Muscle layer of duodenum (tissue), 2 donors: ENCODE results near the gene ICAM3.
A peak's percentile ranks its signal among the peaks of the same experiment; 100 is the strongest.

Experiments used
- H3K27ac ChIP-seq: one replicate; pipeline ENCODE4 v1.7.0; 2013; ENCODE audit warnings: mild to moderate bottlenecking, low read length
- H3K27me3 ChIP-seq: one replicate; pipeline ENCODE4 v1.7.0; 2013; ENCODE audit warnings: low read depth, mild to moderate bottlenecking, control low read depth, low read length
- H3K36me3 ChIP-seq, 2 donors: one replicate each; pipeline ENCODE4 v1.7.0; 2013; ENCODE audit warnings: low read length in 2 of 2, control low read depth in 1 of 2, mild to moderate bottlenecking in 1 of 2; ENCODE audit not compliant: insufficient read depth in 2 of 2, control insufficient read depth in 1 of 2
- H3K4me1 ChIP-seq, 2 donors: one replicate each; pipeline ENCODE4 v1.7.0; 2013; ENCODE audit warnings: low read length in 2 of 2, mild to moderate bottlenecking in 2 of 2, control low read depth in 1 of 2, moderate library complexity in 1 of 2; ENCODE audit not compliant: insufficient read depth in 2 of 2, control insufficient read depth in 1 of 2
- H3K4me3 ChIP-seq, 2 donors: one replicate each; pipeline ENCODE4 v1.7.0; 2013; ENCODE audit warnings: low read length in 2 of 2, low read depth in 1 of 2, mild to moderate bottlenecking in 1 of 2
- H3K9me3 ChIP-seq, 2 donors: one replicate each; pipeline ENCODE4 v1.7.0; 2013; ENCODE audit warnings: low read length in 2 of 2, control low read depth in 1 of 2, mild to moderate bottlenecking in 1 of 2; ENCODE audit not compliant: control insufficient read depth in 1 of 2
- donor health status: healthy.

The ICAM3 gene

DNA sequence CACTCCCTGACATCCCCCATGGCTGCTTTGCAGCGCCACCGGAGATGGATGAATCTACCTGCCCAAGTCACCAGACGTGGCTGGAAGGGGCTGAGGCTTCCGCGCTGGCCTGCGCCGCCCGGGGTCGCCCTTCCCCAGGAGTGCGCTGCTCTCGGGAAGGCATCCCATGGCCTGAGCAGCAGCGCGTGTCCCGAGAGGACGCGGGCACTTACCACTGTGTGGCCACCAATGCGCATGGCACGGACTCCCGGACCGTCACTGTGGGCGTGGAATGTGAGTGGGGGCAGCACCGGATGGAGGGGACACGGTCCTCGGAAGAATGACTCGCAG, 45.1 kb downstream of the ICAM3 start:
- Histone ChIP-seq H3K27me3 (peaks cover 66% of the 10 kb centered on the region), H3K4me3 (no peak overlapping the region), H3K4me1 (peaks cover 5 to 55% of the 10 kb centered on the region in 2 donors), H3K36me3 (no peaks in the 10 kb centered on the region), H3K9me3 (no peaks in the 10 kb centered on the region), H3K27ac (no peak overlapping the region)

DNA sequence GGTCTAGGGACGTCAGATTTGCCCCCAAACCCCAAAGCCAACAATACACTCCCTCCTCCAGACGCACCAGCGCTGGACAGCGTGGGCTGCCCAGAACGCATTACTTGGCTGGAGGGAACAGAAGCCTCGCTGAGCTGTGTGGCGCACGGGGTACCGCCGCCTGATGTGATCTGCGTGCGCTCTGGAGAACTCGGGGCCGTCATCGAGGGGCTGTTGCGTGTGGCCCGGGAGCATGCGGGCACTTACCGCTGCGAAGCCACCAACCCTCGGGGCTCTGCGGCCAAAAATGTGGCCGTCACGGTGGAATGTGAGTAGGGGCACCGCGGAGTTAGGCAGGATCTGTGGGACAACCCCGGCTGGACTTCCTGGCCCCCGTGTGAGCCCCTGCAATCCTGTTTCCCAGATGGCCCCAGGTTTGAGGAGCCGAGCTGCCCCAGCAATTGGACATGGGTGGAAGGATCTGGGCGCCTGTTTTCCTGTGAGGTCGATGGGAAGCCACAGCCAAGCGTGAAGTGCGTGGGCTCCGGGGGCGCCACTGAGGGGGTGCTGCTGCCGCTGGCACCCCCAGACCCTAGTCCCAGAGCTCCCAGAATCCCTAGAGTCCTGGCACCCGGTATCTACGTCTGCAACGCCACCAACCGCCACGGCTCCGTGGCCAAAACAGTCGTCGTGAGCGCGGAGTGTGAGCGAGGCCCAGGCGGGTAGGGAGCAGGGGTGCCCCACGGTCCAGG, 45.6 kb downstream of the ICAM3 start:
- Histone ChIP-seq H3K36me3 (no peaks in the 10 kb centered on the region), H3K9me3 (no peaks in the 10 kb centered on the region), H3K27me3 (peaks cover 71% of the 10 kb centered on the region), H3K4me1 (peaks cover 5 to 60% of the 10 kb centered on the region in 2 donors), H3K27ac (no peak overlapping the region), H3K4me3 (no peak overlapping the region)

DNA sequence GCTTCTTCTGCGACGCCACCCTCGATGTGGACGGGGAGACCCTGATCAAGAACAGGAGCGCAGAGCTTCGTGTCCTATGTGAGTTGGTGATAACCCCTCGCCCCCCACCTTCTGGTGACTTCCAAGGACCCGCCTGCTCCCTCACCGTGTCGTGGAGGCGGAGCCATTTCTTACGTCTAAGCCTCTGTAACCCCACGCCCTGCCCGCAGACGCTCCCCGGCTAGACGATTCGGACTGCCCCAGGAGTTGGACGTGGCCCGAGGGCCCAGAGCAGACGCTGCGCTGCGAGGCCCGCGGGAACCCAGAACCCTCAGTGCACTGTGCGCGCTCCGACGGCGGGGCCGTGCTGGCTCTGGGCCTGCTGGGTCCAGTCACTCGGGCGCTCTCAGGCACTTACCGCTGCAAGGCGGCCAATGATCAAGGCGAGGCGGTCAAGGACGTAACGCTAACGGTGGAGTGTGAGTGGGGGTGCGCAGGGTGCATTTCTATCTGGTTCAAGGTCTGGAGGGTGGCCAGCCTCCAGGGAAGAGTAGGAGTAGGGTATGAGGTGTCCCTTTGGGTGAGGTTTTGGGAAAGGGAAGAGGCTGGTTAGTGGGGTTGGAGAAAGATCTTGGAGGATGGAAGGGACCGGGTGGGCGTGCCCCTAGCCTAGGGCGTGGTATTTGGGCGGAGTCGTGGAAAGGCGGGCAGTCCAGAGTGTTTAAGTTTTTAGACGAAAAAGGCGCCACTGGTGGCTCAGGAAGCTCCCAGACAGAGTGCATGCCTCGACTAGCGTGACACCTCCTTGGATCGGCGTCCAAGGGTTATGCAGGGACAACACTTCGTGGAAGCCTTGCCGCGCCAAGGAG, 46.4 kb downstream of the ICAM3 start:
- Histone ChIP-seq H3K27ac (no peak overlapping the region), H3K27me3 (peaks cover 76% of the 10 kb centered on the region), H3K4me1 (peaks cover 5 to 66% of the 10 kb centered on the region in 2 donors), H3K36me3 (no peaks in the 10 kb centered on the region), H3K4me3 (peak overlapping the region; percentile 21 to 60), H3K9me3 (no peaks in the 10 kb centered on the region)

DNA sequence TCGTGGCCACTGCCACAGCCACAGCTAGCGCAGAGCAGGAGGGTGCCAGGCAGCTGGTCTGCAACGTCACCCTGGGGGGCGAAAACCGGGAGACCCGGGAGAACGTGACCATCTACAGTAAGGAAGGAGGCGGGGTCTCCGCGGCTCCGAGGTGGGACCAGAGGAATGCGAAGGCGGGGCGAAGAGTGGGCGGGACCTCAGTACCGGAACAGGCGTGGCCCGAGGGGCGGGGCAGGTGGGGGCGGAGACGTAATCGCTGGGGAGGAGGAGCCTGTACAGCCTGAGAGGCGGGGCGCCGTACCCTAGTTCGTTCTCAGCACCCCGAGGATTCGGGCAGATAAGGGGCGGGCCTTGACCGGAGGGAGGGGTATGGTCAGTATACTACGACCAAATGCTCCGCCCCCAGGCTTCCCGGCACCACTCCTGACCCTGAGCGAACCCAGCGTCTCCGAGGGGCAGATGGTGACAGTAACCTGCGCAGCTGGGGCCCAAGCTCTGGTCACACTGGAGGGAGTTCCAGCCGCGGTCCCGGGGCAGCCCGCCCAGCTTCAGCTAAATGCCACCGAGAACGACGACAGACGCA, 47.1 kb downstream of the ICAM3 start:
- H3K4me3 ChIP-seq, result peak overlapping the region; percentile 47 to 60
- H3K27me3 ChIP-seq, result peaks cover 83% of the 10 kb centered on the region
- no peak overlapping the region for H3K27ac ChIP-seq
- H3K36me3 ChIP-seq, result no peaks in the 10 kb centered on the region
- H3K9me3 ChIP-seq, result no peaks in the 10 kb centered on the region
- H3K4me1 ChIP-seq, result peaks cover 5 to 73% of the 10 kb centered on the region in 2 donors

DNA sequence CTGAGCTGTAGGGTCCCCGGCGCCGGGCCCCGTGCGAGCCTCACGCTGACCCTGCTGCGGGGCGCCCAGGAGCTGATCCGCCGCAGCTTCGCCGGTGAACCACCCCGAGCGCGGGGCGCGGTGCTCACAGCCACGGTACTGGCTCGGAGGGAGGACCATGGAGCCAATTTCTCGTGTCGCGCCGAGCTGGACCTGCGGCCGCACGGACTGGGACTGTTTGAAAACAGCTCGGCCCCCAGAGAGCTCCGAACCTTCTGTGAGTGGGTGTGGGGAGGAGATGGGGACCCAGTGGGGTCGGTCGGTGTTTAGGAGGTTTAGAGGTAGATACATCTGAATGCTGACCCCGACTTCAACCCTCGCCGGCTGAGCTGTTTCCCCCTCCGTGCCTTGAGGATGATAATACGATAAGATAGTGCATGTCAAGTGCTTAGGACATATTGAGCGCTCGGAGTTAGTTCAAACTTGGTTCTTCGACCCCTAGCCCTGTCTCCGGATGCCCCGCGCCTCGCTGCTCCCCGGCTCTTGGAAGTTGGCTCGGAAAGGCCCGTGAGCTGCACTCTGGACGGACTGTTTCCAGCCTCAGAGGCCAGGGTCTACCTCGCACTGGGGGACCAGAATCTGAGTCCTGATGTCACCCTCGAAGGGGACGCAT, 47.7 kb downstream of the ICAM3 start:
- Histone ChIP-seq H3K36me3 (no peaks in the 10 kb centered on the region), H3K9me3 (no peaks in the 10 kb centered on the region), H3K4me1 (peaks cover 5 to 80% of the 10 kb centered on the region in 2 donors), H3K27me3 (peaks cover 83% of the 10 kb centered on the region), H3K27ac (no peak overlapping the region), H3K4me3 (peak overlapping the region; percentile 47 to 60)

DNA sequence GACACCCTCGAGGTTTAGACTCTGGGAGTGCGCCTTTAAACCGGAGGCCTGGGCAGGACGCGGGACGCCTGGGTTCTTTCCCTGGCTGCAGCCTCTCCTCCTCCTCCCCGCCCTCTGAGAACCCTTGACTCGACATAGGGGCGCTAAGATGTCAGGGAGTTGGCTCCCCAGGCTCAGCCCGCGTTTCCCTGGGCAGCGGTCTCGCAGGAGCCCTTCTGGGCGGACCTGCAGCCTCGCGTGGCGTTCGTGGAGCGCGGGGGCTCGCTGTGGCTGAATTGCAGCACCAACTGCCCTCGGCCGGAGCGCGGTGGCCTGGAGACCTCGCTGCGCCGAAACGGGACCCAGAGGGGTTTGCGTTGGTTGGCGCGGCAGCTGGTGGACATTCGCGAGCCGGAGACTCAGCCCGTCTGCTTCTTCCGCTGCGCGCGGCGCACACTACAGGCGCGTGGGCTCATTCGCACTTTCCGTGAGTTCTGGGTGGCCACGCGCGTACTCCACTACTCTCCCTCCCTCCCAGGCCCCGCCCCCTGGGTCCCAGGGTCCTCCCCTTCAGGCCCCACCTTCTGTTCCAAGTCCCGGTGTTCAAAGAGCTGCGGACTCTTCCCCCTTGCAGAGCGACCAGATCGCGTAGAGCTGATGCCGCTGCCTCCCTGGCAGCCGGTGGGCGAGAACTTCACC, 48.4 kb downstream of the ICAM3 start:
- Histone ChIP-seq H3K4me1 (peaks cover 5 to 83% of the 10 kb centered on the region in 2 donors), H3K27ac (no peak overlapping the region), H3K27me3 (peaks cover 81% of the 10 kb centered on the region), H3K4me3 (peak overlapping the region; percentile 47 to 60), H3K9me3 (no peaks in the 10 kb centered on the region), H3K36me3 (peaks cover 0 to under 1% of the 10 kb centered on the region in 2 donors)

DNA sequence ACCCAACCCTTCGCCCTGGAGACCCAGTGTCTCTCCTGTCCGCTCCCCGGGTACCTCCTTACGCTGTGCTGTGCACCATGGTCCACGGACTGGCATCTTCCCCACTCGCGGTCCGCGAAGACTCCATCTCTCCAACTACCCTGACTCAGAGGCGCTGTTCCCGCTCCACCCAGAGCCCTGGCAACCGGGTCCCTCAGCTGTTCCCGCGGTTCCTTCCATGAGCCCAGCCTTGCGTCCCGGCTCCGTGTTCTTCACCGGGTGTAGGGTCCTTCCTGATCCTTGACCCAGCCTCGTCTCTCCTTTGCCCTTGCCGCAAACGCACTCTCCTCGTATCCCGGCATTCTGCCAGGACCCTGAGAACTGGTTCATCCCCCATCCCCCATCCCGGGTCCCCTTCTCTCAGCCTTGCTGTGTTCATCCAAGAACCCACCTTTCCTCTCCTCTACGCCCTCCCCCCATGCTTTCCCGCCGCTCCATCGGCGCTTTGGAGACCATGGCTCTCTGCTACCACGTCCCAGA, 49.0 kb downstream of the ICAM3 start:
- Histone ChIP-seq H3K27me3 (peaks cover 75% of the 10 kb centered on the region), H3K36me3 (peaks cover 4 to 6% of the 10 kb centered on the region in 2 donors), H3K4me3 (peak overlapping the region in 1 of 2 donors; percentile 60), H3K9me3 (no peaks in the 10 kb centered on the region), H3K4me1 (peaks cover 5 to 79% of the 10 kb centered on the region in 2 donors), H3K27ac (no peak overlapping the region)

DNA sequence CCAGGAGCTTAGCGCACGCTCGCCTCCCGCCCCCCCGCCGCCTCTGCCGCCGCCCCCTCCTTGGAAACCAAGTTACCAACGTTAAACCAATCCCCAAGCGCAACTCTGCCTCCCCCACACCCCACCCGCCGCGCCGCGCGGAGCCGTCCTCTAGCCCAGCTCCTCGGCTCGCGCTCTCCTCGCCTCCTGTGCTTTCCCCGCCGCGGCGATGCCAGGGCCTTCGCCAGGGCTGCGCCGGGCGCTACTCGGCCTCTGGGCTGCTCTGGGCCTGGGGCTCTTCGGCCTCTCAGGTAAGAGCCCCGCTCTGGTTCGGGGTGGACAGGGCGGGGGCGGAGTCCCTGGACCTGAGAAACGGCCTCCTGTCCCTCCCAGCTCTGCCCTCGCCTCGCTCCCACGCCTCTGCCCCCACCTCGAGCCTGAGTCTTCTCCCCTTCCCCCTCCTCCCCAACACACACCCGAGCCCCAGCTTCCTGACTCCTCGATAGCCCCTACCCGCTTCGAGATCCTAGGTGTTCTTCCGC, 49.5 kb downstream of the ICAM3 start, which contains the start of gene ICAM5:
TSS of gene ICAM5 (plus strand) at position 117 of the 521 bp plus-strand sequence. CDS start at position 209, 92 bp downstream.
- H3K9me3 ChIP-seq, result no peaks in the 10 kb centered on the region
- H3K4me1 ChIP-seq, result peaks cover 5 to 73% of the 10 kb centered on the region in 2 donors

DNA sequence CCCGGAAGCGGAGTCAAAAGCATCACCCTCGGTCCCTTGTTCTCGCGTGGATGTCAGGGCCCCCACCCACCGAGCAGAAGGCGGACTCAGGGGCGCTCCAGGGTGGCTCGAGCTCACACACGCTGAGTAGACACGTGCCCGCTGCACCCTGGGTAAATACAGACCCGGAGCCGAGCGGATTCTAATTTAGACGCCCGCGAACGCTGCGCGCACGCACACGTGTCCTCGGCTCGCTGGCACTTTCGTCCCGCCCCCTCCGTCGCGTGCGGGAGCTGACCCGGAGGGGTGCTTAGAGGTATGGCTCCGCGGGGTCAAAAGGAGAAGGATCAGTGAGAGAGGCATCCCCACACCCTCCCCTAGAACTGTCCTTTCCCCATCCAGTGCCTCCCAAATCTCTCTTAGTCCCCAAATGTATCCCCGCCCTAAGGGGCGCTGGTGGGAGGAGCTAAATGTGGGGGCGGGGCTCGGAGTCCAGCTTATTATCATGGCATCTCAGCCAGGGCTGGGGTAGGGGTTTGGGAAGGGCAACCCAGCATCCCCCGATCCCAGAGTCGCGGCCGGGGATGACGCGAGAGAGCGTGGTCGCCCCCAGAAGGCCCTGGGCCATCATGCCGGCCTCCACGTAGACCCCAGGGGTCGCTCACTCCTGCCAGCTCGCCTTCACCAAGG, 50.1 kb downstream of the ICAM3 start:
- peaks cover 64% of the 10 kb centered on the region for H3K27me3 ChIP-seq
- H3K9me3 ChIP-seq, result no peaks in the 10 kb centered on the region
- peak overlapping the region; percentile 16 to 60 for H3K4me3 ChIP-seq
- peaks cover 5 to 70% of the 10 kb centered on the region in 2 donors for H3K4me1 ChIP-seq
- H3K27ac ChIP-seq, result no peak overlapping the region
- peaks cover 12 to 18% of the 10 kb centered on the region in 2 donors for H3K36me3 ChIP-seq

More for the DNA sequence above, 49.5 kb downstream of the ICAM3 start, which contains the start of gene ICAM5:
- H3K27ac ChIP-seq, result no peak within 1 kb of the TSS
- peak within 1 kb of the TSS; percentile 16 to 60 for H3K4me3 ChIP-seq
- H3K36me3 ChIP-seq, result peaks cover 10 to 12% of the 10 kb centered on the region in 2 donors
- peaks cover 70% of the 10 kb centered on the region for H3K27me3 ChIP-seq
